Activated CD4-positive, alpha-beta T cell treated with anti-CD3 and anti-CD28 coated beads for 36 hours (primary cell): Measurements from ENCODE around the gene FBXO2. TPM values are rescaled to one million over a fixed set of nuclear protein-coding genes. Genes with fewer than 3 reads are reported as not detected.

Source experiments
- ATAC-seq: fragments of 200-7000 bp; cut with Tn5 transposase; one replicate; pipeline ENCODE4 v1.10.0; 2021; ENCODE audit warnings: mild to moderate bottlenecking, moderate library complexity
- CTCF ChIA-PET: fragments of 350-600 bp; sonication (Branson Sonifier 250); formaldehyde crosslinking; loops from one replicate; lab custom pipeline; 2021; ENCODE audit warnings: antibody characterized with exemption; lab: Charles Lee
- POLR2A ChIA-PET: fragments of 350-600 bp; sonication (Branson Sonifier 250); formaldehyde crosslinking; loops from one replicate; lab custom pipeline; 2021; ENCODE audit warnings: antibody characterized with exemption, inconsistent platforms; lab: Charles Lee
- DNase-seq: peaks from one replicate; pipeline ENCODE4 v3.0.0-alpha.2; 2020
- H3K27ac Mint-ChIP-seq: one replicate; pipeline ENCODE4 v1.8.0; 2021; ENCODE audit warnings: mixed read lengths
- H3K27me3 Mint-ChIP-seq: one replicate; pipeline ENCODE4 v1.8.0; 2021; ENCODE audit warnings: mixed read lengths
- H3K36me3 Mint-ChIP-seq: one replicate; pipeline ENCODE4 v1.8.0; 2021; ENCODE audit warnings: low read depth, mixed read lengths
- H3K4me1 Mint-ChIP-seq: one replicate; pipeline ENCODE4 v1.8.0; 2021; ENCODE audit warnings: mixed read lengths
- H3K4me3 Mint-ChIP-seq: one replicate; pipeline ENCODE4 v1.8.0; 2021; ENCODE audit warnings: mild to moderate bottlenecking, moderate library complexity, mixed read lengths
- H3K9me3 Mint-ChIP-seq: one replicate; pipeline ENCODE4 v1.8.0; 2021; ENCODE audit warnings: low read depth, mixed read lengths
- intact Hi-C, 2 experiments: fragments of 100-400 bp; cut with DNase I in 1 of 2; cut with micrococcal nuclease in 1 of 2; formaldehyde crosslinking; loops; one replicate each; pipeline versions ENCODE4 v1.14.2 to v1.15.1; 2022 to 2024; cut with DNase I, micrococcal nuclease
- total RNA-seq, 2 experiments: library from RNA; stranded (reverse); gene quantifications; one replicate each; pipeline ENCODE4 v1.2.3, GENCODE V29; 2021

Gene FBXO2
- total RNA-seq, 2 experiments from 2014 or later = 1.6 to 2.1 TPM

DNA sequence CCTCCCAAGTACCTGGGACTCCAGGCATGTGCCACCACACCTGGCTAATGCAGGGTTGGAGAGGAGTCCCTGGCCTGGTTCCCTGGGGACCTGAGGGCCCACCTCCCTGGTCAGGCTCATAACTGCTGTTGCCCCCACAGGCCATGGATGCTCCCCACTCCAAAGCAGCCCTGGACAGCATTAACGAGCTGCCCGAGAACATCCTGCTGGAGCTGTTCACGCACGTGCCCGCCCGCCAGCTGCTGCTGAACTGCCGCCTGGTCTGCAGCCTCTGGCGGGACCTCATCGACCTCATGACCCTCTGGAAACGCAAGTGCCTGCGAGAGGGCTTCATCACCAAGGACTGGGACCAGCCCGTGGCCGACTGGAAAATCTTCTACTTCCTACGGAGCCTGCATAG is 14.3 kb upstream of the FBXO2 start:
- Mint-ChIP-seq H3K36me3 (peaks cover 6% of the 10 kb centered on the region), H3K4me1 (no peaks in the 10 kb centered on the region), H3K27ac (no peak overlapping the region), H3K4me3 (no peak overlapping the region), H3K27me3 (no peaks in the 10 kb centered on the region), H3K9me3 (no peaks in the 10 kb centered on the region)
- POLR2A ChIA-PET = no interaction called here
- DNase-seq (no peak), ATAC-seq (no peak)
- CTCF ChIA-PET = no interaction called here
- intact Hi-C loops = no loop called here

DNA sequence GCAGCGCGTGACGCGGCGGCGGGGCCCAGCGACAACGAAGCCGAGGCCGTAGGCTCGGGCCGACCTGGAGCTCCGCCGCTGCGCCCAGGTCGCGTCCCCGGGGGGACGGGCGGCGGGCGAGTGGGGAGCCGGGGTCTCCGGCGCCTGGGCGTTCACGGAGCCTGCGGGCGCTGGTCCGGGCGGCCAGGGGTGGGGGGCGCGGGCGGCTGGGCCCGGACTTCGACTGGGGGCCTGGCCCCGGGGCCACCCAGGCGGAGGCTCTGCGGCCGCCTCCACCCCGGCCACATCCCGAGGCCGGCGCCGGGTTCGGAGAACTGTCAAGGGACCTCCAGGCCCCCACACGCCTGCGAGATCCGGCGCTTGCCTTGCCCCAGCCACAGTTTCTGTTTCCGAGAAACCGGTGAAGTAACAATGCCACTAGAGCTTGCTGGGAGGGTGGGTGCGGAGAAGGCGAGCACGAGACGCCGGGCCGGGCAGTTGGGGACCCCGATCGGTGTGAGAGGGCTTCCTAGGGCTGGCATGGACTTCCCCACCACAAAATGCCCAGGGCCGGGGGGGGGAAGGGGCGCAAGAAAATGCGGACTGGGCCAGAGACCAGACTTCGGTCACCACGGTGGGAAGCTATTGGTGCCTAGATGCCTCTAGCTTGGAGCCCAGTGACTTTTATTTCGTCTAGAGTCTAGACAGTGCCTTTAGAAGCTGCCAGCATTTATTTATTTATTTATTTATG is 10.3 kb upstream of the FBXO2 start:
- ATAC-seq (peak; percentile 64), DNase-seq (peak; percentile 68)
- peak overlapping the region; percentile 75 for H3K4me3 Mint-ChIP-seq
- POLR2A ChIA-PET = interaction anchor here (0.6 to 1.6 kb wide), 8 partner anchors 9 to 245 kb away, joined by 3 to 8 read pairs (median 4); partner anchors contain the start of gene MAD2L2
- no peaks in the 10 kb centered on the region for H3K4me1 Mint-ChIP-seq
- H3K27me3 Mint-ChIP-seq = no peaks in the 10 kb centered on the region
- peaks cover 16% of the 10 kb centered on the region for H3K36me3 Mint-ChIP-seq
- peak overlapping the region; percentile 73 for H3K27ac Mint-ChIP-seq
- CTCF ChIA-PET = interaction anchor here (0.6 to 3.5 kb wide), 22 partner anchors 9 to 1957 kb away, joined by 3 to 26 read pairs (median 4); partner anchors contain the start of gene FBXO44
- no peaks in the 10 kb centered on the region for H3K9me3 Mint-ChIP-seq
- intact Hi-C loops = loop anchor here (1.0 kb wide), 3 partner anchors 10 to 55 kb away; partner anchors contain the start of genes MAD2L2 (in 2 of the 2), FBXO2 (in 1 of the 2) and FBXO44 (in 1 of the 2)

GRCh38 chr1:11661103-11661502 is 6.9 kb upstream of the FBXO2 start:
- no peak overlapping the region for H3K4me3 Mint-ChIP-seq
- no peaks in the 10 kb centered on the region for H3K27me3 Mint-ChIP-seq
- no peak for ATAC-seq
- H3K27ac Mint-ChIP-seq = no peak overlapping the region
- intact Hi-C loops = no loop called here
- H3K4me1 Mint-ChIP-seq = no peaks in the 10 kb centered on the region
- ChIA-PET POLR2A (no interaction called here), CTCF (interaction anchor here (1.6 kb wide), 1 partner anchor 16 kb away, joined by 8 read pairs; no protein-coding TSS in a partner anchor)
- no peak for DNase-seq
- H3K36me3 Mint-ChIP-seq = peaks cover 21% of the 10 kb centered on the region
- H3K9me3 Mint-ChIP-seq = no peaks in the 10 kb centered on the region

GRCh38 chr1:11659748-11660147 is 5.5 kb upstream of the FBXO2 start:
- ATAC-seq (no peak), DNase-seq (no peak)
- Mint-ChIP-seq H3K4me1 (peaks cover 8% of the 10 kb centered on the region), H3K27me3 (no peaks in the 10 kb centered on the region), H3K36me3 (peaks cover 23% of the 10 kb centered on the region), H3K4me3 (no peak overlapping the region), H3K27ac (no peak overlapping the region), H3K9me3 (no peaks in the 10 kb centered on the region)
- intact Hi-C loops = no loop called here
- POLR2A ChIA-PET = no interaction called here
- CTCF ChIA-PET = interaction anchor here (1.3 to 1.9 kb wide), 4 partner anchors 9 to 60 kb away, joined by 3 to 8 read pairs (median 4); no protein-coding TSS in a partner anchor

DNA sequence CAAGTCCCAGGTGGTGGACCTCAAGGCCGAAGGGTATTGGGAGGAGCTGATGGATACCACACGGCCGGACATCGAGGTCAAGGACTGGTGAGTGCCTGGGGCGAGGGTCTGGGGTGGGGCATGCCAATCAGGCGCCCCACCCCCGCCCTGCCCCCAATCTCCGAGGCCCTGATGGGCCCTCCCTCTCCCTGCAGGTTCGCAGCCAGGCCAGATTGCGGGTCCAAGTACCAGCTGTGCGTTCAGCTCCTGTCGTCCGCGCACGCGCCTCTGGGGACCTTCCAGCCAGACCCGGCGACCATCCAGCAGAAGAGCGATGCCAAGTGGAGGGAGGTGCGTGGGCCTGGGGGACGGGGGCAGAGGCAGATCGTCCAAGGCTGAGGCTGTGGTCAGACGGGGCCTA is 4.3 kb upstream of the FBXO2 start:
- no peak for ATAC-seq
- no peak overlapping the region for H3K4me3 Mint-ChIP-seq
- H3K4me1 Mint-ChIP-seq = peaks cover 8% of the 10 kb centered on the region
- intact Hi-C loops = no loop called here
- ChIA-PET CTCF (interaction anchor here (0.6 to 1.9 kb wide), 2 partner anchors 8 to 236 kb away, joined by 3 to 5 read pairs; no protein-coding TSS in a partner anchor), POLR2A (no interaction called here)
- peaks cover 23% of the 10 kb centered on the region for H3K36me3 Mint-ChIP-seq
- H3K27me3 Mint-ChIP-seq = no peaks in the 10 kb centered on the region
- H3K9me3 Mint-ChIP-seq = no peaks in the 10 kb centered on the region
- no peak overlapping the region for H3K27ac Mint-ChIP-seq
- no peak for DNase-seq

DNA sequence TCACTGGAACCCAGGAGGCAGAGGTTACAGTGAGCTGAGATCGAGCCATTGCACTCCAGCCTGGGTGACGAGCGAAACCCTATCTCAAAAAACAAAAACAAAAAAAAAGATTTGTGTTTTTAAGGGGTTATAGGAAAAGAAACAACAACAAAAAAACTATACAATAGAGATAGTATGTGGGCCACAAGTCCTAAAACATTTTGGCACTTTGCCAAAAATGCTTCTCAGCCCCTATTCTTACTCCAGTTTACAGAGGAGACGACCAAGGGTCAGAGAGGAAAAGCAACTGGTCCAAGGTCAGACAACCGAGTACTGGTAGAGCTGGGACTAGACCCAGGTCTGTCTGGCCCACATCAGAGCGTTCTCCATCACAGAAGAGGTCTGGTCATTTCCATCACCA is 3.4 kb upstream of the FBXO2 start:
- peaks cover 8% of the 10 kb centered on the region for H3K4me1 Mint-ChIP-seq

DNA sequence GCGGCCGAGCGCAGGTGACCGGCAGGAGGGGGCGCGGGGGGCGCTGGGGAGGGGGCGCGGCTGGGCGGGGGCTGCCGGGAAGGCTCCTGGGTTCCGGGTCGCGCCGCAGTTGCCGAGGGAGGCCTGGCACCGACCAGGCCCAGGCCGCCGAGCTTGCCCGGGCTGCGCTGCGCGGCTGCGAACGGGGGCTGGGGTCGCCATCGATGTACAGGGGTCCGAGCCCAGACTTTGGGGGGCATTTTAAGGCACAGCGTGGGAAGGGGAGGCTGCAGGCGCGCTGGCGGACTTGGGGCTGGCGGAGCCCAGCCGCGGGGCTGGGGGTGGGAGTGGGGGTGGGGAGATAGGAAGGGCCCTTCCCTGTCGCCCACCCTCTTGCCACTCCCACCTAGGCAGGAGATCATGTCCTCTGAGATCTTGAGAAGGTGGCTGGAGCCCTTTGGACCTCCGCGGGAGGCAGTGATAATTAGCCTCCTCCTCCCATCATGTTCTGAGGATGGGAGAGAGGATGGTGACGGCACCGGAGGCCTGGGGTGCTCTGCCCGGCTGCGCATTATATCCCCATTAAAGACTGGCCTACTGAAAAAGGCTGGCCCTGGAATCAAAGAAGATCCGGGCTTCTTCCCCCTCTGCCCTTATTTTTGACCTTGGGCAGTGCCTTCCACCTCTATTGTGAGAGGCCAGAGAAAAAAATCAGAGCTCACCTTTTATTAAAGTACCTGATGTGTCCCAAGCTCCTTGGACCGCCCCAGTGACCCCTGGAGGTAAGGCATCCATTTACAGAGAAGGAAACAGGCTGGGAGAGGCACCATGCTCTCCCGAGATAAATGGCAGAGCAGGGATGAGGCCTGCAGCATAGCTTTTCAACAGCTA is 945 bp upstream of the FBXO2 start:
- peak; percentile 34 for ATAC-seq
- peaks cover 18% of the 10 kb centered on the region for H3K4me1 Mint-ChIP-seq
- POLR2A ChIA-PET = interaction anchor here (0.5 to 0.6 kb wide), 2 partner anchors 252 to 924 kb away, joined by 3 to 12 read pairs; no protein-coding TSS in a partner anchor
- H3K9me3 Mint-ChIP-seq = no peaks in the 10 kb centered on the region
- H3K36me3 Mint-ChIP-seq = peaks cover 9% of the 10 kb centered on the region
- H3K27me3 Mint-ChIP-seq = no peaks in the 10 kb centered on the region
- DNase-seq = no peak
- CTCF ChIA-PET = interaction anchor here (0.6 to 2.7 kb wide), 6 partner anchors 9 to 1359 kb away, joined by 3 to 18 read pairs (median 4); partner anchors contain the start of gene FBXO6
- no peak overlapping the region for H3K27ac Mint-ChIP-seq
- intact Hi-C loops = loop anchor here in 1 of 2 experiments (1.0 to 5.0 kb wide), 10 partner anchors 9 to 558 kb away; partner anchors contain the start of genes AGTRAP, EXOSC10, FBXO6 and KIAA2013
- peak overlapping the region; percentile 73 for H3K4me3 Mint-ChIP-seq

More for the DNA sequence above, 3.4 kb upstream of the FBXO2 start:
- H3K36me3 Mint-ChIP-seq = peaks cover 18% of the 10 kb centered on the region
- H3K27ac Mint-ChIP-seq = no peak overlapping the region
- intact Hi-C loops = no loop called here
- no peak overlapping the region for H3K4me3 Mint-ChIP-seq
- POLR2A ChIA-PET = no interaction called here
- CTCF ChIA-PET = interaction anchor here (0.7 to 2.7 kb wide), 2 partner anchors 28 to 62 kb away, joined by 3 to 15 read pairs; no protein-coding TSS in a partner anchor
- no peak for ATAC-seq
- no peaks in the 10 kb centered on the region for H3K27me3 Mint-ChIP-seq
- no peak for DNase-seq
- H3K9me3 Mint-ChIP-seq = no peaks in the 10 kb centered on the region

DNA sequence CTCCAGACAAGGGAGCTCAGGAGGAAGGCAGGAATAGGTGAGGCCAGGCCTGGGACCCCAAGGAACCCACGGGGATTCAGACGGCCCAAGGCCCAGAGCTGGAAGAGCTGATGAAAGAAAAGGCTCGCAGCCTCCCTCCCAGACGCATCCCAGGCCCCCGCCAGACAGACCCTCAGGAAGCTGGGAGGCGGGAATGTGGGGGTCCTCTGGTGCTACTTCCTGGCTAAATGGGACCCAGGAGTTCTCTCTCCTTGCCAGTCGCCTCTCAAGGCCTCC is 430 bp downstream of the FBXO2 start:
- Mint-ChIP-seq H3K27ac (no peak overlapping the region), H3K9me3 (no peaks in the 10 kb centered on the region), H3K4me1 (peaks cover 25% of the 10 kb centered on the region), H3K4me3 (peak overlapping the region; percentile 26), H3K36me3 (peaks cover 7% of the 10 kb centered on the region), H3K27me3 (no peaks in the 10 kb centered on the region)
- intact Hi-C loops = loop anchor here in 1 of 2 experiments (1.0 to 5.0 kb wide), 10 partner anchors 11 to 556 kb away; partner anchors contain the start of genes AGTRAP, EXOSC10, FBXO6 and KIAA2013
- CTCF ChIA-PET = interaction anchor here (1.0 to 5.1 kb wide), 4 partner anchors 10 to 82 kb away, joined by 3 to 34 read pairs (median 6); partner anchors contain the start of gene FBXO6
- DNase-seq (no peak), ATAC-seq (no peak)
- POLR2A ChIA-PET = no interaction called here

DNA sequence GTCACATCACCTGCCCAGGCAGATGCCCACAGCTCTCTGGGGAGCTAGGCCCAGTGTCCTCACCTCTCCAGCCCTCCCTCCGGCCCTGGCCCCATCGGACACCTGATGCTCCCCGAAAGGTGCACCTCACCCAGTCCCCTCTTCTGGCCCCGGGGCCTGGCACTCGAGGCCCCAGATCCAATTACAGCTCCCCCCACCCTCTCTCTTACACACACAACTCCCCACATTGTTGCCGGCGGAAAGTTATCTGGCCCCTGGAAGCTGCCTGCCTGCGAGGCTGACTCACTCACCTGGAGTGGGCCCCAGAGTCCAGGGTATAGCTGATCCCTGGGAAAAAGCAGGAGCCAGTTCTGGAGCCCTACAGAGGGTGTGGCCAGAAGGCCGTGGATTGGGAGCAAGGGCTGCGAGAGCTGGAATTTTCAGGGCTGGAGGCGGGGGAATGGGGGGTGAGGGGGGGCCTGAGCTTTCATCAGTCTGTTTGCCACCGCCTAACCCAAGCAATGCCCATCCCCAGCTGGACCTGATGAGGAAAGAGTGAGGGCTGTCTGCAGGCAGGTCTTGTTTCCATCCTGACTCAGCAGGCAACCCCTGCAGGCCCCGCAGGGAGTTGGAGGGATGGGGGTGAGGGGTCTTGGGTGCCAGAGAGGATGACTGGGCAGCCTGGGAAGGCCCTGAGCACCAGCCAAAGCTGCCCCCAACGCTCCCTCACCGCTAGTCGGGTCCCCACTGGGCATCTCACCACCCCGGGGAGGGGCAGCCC is 948 bp downstream of the FBXO2 start:
- H3K4me1 Mint-ChIP-seq = peaks cover 25% of the 10 kb centered on the region
- intact Hi-C loops = loop anchor here in 1 of 2 experiments (5.0 kb wide), 3 partner anchors 239 to 556 kb away; partner anchors contain the start of gene EXOSC10
- CTCF ChIA-PET = interaction anchor here (0.7 to 5.1 kb wide), 6 partner anchors 11 to 155 kb away, joined by 3 to 34 read pairs (median 3); partner anchors contain the start of gene FBXO6
- POLR2A ChIA-PET = no interaction called here
- DNase-seq (no peak), ATAC-seq (no peak)
- H3K27me3 Mint-ChIP-seq = no peaks in the 10 kb centered on the region
- H3K27ac Mint-ChIP-seq = no peak overlapping the region
- no peaks in the 10 kb centered on the region for H3K9me3 Mint-ChIP-seq
- H3K36me3 Mint-ChIP-seq = peaks cover 7% of the 10 kb centered on the region
- peak overlapping the region; percentile 26 for H3K4me3 Mint-ChIP-seq

GRCh38 chr1:11652203-11652780 is 1.9 kb downstream of the FBXO2 start:
- intact Hi-C loops = loop anchor here in 1 of 2 experiments (5.0 kb wide), 3 partner anchors 240 to 555 kb away; partner anchors contain the start of gene EXOSC10
- no peak for ATAC-seq
- H3K9me3 Mint-ChIP-seq = no peaks in the 10 kb centered on the region

More at GRCh38 chr1:11652203-11652780, 1.9 kb downstream of the FBXO2 start:
- POLR2A ChIA-PET = interaction anchor here (0.6 kb wide), 1 partner anchor 79 kb away, joined by 3 read pairs; no protein-coding TSS in a partner anchor
- Mint-ChIP-seq H3K36me3 (peaks cover 5% of the 10 kb centered on the region), H3K27ac (no peak overlapping the region), H3K27me3 (no peaks in the 10 kb centered on the region), H3K4me3 (no peak overlapping the region), H3K4me1 (peaks cover 25% of the 10 kb centered on the region)
- no peak for DNase-seq
- CTCF ChIA-PET = interaction anchor here (0.5 to 5.1 kb wide), 6 partner anchors 12 to 267 kb away, joined by 3 to 34 read pairs (median 4); partner anchors contain the start of genes AGTRAP and FBXO6
